ENCODE results near the gene H6PD.

H6PD gene

GRCh38 chr1:9275567-9276034, 41.0 kb downstream of the H6PD start:
- peak; percentile 43 to 73 for DNase-seq (ENCODE audit: low read depth in 1 of 2, low spot score in 1 of 2)

- no peak for DNase-seq (ENCODE audit: low read depth in 1 of 2, low spot score in 1 of 2)
Observed at GRCh38 chr1:9278116-9278515, 43.5 kb downstream of the H6PD start.

GRCh38 chr1:9278585-9279153, 44.1 kb downstream of the H6PD start:
- no peak for DNase-seq (ENCODE audit: low read depth in 1 of 2, low spot score in 1 of 2)

GRCh38 chr1:9279172-9279840, 44.7 kb downstream of the H6PD start:
- no peak for DNase-seq (ENCODE audit: low read depth in 1 of 2, low spot score in 1 of 2)

- peak; percentile 16 to 61 for DNase-seq (ENCODE audit: low read depth in 1 of 2, low spot score in 1 of 2)
Observed at GRCh38 chr1:9280015-9280860, 45.7 kb downstream of the H6PD start.

GRCh38 chr1:9281071-9281827, 46.7 kb downstream of the H6PD start:
- no peak for DNase-seq (ENCODE audit: low read depth in 1 of 2, low spot score in 1 of 2)

- no peak for DNase-seq (ENCODE audit: low read depth in 1 of 2, low spot score in 1 of 2)
Observed at GRCh38 chr1:9281908-9282695, 47.5 kb downstream of the H6PD start.

GRCh38 chr1:9282696-9282955, 48.1 kb downstream of the H6PD start:
- no peak for DNase-seq (ENCODE audit: low read depth in 1 of 2, low spot score in 1 of 2)

- no peak for DNase-seq (ENCODE audit: low read depth in 1 of 2, low spot score in 1 of 2)
Observed at GRCh38 chr1:9284061-9284460, 49.5 kb downstream of the H6PD start.

GRCh38 chr1:9286556-9286955, 52.0 kb downstream of the H6PD start:
- DNase-seq (ENCODE audit: low read depth in 1 of 2, low spot score in 1 of 2): no peak

- DNase-seq (ENCODE audit: low read depth in 1 of 2, low spot score in 1 of 2): peak; percentile 80 to 83
Observed at GRCh38 chr1:9289090-9289534, 54.5 kb downstream of the H6PD start.

GRCh38 chr1:9289711-9290485, 55.3 kb downstream of the H6PD start:
- no peak for DNase-seq (ENCODE audit: low read depth in 1 of 2, low spot score in 1 of 2)

- no peak for DNase-seq (ENCODE audit: low read depth in 1 of 2, low spot score in 1 of 2)
Observed at GRCh38 chr1:9291914-9292360, 57.4 kb downstream of the H6PD start.

- peak; percentile 30 to 37 for DNase-seq (ENCODE audit: low read depth in 1 of 2, low spot score in 1 of 2)
Observed at GRCh38 chr1:9292361-9293240, 58.0 kb downstream of the H6PD start, which contains the start of gene SPSB1. Gene SPSB1 (plus strand): TSS chr1:9292894. CDS start chr1:9355892, 62,998 bp downstream.

- DNase-seq (ENCODE audit: low read depth in 1 of 2, low spot score in 1 of 2): no peak
Observed at GRCh38 chr1:9293241-9293532, 58.6 kb downstream of the H6PD start.

- DNase-seq (ENCODE audit: low read depth in 1 of 2, low spot score in 1 of 2): no peak
Observed at GRCh38 chr1:9293533-9294404, 59.2 kb downstream of the H6PD start.

GRCh38 chr1:9294405-9294773, 59.8 kb downstream of the H6PD start:
- no peak for DNase-seq (ENCODE audit: low read depth in 1 of 2, low spot score in 1 of 2)
